Kidney capillary endothelial cell (primary cell): ENCODE measurements around the gene KRT12.

Source experiments
- DNase-seq: peaks from one replicate; pipeline ENCODE4 v3.0.0-alpha.2; 2018; ENCODE audit warnings: low spot score

KRT12 gene

DNA sequence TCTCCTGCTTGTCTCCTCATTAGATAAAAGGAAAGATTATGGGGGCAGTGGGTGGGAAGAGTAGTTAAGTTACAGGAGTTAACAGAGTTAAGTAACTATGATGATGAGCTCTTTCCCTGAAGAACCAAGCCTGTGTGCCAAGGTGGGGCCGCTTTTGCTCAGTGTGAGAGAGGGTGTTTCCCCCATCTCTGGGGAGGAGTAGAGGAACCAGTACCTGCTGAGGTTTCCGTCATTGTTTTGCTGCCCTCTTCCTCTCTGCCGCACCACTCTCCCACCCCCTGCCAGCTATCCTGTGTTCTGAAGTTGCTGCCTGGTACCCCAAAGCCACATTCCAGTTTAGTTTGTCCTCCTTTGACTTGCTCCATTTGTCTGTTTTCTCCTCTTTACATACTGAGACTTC lies 23.8 kb downstream of the KRT12 start:
- no peak for DNase-seq

DNA sequence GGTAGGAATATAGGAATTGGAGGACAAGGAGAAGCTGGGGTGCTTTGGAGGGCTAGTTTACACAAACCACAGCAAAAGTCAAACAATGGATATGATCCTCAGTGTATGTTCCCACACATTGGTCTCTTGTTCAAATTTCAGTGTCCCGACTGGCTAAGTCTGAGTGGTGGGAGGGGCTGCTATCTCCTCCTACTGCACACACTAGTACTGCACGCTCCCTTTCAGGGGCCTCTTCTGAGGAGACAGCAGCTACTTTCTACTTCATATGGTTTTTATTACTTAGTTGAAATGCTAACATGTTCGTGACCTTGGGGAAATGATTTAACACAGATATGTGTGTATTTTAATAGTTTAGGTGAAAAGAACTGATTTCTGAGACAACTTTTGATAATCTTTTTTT lies 25.8 kb downstream of the KRT12 start:
- DNase-seq = no peak

DNA sequence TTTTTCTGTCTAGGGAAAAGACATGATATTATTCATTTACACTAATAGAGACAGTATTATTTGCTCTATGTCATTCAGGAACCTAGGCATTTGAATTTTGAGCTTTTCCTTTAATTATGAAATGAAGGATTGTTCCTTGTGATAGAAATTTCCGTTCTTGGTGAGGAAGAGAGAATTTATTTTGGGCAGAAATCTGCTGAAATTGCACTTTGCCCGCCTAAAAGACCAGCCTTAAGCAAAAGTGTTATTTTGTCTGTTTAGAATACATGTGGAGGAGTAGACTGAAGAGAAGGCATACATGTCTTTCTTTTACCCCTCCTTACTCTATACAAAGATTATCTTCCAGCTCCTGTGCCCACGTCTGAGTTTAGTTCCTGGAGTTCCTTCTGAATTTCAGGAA lies 27.8 kb downstream of the KRT12 start:
- no peak for DNase-seq

DNA sequence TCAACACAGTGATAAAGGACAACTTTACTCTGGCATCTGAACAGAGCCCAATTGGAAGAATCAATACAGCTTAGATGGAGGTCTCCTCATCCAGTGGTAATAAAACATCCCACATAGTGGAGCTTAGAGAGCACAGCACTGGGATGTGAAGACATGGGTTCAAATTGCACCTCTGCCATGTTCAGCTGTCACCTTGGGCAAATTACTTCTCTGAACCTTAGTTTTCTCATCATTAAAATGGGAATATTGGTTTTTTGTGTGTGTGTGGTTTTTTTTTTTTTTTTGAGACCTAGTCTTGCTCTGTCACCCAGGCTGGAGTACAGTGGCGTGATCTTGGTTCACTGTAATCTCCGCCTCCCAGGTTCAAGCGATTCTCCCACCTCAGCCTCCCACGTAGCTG lies 31.0 kb downstream of the KRT12 start:
- DNase-seq = no peak

DNA sequence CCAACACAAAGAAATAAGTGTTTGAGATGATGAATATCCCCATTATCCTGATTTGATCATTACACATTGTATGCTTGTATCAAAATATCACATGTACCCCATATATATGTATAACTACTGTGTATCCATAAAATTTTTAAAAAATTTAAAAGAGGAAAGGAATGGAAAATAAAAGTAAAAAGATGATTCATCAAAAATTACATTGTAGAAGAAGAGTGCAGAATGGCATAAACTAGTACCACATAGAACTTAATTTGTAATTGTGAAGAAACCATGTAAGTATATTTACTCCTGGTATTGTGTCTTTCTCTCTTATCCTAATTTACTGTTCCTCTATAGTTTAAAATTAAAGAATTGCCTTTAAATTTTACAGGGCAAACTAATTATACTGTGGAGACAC lies 33.1 kb downstream of the KRT12 start:
- no peak for DNase-seq

DNA sequence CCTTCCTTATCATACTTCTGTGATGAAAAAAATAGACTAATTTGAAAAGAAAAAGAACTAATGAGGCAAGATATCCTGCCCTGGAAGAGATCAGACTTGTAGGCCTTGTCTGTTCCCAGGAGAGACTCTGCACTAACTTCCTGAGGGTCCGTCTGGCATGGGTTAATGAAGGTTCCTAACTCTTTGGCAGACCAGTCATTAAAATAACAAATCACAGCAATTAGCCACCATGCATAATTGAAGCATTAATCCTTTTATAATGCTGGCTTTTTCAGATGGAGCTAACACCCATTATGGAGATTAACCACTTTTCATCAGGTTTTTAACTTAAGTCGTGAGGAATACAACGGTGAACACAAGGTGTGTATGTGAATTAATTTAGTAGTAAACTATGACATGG lies 34.2 kb downstream of the KRT12 start:
- DNase-seq = no peak

DNA sequence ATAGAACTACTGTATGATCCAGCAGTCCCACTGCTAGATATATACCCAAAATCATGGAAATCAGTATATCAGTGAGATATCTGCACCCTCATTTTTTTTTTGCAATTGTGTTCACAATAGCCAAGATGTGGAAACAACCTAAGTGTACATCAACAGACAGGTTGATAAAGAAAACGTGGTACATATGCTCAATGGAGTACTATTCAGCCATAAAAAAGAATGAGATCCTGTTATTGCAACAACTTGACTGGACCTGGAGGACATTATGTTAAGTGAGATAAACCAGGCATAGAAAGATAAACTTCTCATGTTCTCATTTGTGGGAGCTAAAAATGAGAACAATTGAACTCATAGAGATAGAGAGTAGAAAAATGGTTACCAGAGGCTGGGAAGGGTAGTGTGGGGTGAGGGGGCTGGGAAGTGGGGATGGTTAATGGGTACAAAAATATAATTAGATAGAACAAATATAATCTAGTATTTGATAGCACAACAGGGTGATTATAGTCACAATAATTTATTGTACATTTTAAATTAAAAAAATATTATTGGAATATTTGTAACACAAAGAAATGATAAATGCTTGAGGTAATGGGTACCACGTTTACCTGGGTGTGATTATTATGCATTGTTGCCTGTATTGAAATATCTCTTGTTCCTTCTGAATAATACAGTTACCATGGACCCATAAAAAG lies 36.8 kb downstream of the KRT12 start:
- no peak for DNase-seq

DNA sequence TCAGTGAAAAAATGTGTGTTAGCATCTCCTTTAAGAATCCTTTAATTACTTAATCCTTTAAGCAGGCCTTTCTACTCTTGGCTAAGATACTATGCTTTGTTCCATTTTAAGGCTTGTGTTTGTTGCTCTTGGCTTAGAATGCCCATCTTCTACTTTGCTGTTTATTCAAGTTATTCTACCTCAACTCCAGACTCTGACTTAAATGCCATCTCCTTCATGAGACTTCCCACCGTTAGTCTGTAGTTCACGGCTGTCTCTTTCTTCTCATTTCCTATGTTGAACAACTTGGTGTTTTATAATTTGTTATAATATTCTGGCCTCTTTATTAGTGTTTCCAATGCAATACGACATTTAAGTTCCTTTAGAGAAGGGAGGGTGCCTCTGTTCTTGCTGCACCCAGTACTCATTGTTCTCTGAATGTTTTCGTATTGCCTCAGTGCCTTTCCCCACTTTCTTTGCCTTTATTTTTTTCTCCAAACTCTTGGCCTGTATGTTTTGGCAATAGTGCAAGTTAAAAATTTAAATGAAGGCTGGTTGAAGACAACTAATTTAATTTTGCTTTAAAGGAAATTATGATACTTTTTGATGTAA lies 38.5 kb downstream of the KRT12 start:
- DNase-seq = no peak

DNA sequence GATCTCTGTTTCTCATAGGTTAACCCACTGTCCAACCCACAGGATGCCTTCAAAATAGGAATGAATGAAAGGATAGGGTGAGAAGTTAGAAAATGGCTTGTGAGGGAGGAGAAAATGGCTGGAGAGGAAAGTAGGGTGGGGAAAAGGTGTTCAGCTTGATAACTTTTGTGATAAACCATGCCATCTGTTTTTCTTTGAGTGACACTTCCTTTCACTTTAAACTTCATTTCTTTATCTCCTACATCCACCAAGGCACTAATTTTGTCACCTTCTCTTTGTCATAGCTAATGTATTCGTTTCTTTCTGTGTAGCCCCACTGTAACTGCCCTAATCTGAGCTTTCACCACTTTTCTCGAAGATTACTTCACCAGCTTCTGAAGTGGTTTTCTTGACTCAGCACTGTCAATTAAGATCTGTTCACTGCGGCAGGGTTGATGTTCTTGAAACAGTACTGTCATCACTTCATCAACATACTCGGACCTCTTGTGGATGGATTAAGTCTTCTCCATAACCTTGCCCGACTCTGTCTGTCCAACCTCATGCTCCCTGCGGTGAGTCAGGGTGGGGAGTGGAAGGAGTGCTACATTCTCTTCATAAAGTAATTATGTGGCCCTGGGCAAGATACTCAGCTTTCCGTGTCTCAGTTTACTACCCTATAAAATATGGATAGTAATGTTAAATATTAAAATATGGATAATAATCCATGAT lies 39.1 kb downstream of the KRT12 start:
- DNase-seq = no peak

DNA sequence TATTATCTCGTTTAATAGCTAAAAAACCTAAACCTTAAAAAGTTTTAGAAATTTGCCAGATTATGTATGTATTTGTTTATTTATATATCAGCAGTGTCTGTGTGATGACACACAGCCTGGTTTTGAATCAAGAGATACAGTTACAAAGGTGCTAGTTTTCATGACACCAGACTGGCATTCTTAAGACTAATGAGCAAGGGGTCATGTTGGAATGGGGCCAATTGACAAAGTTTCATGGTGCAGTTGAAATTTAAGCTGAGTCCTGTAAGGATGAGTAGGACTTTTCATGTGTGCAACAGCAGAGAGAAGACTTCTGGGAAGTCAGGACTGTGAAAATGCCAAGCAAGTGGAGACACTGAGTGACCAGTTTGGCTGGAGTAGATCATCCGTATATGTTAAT lies 41.4 kb downstream of the KRT12 start:
- no peak for DNase-seq

DNA sequence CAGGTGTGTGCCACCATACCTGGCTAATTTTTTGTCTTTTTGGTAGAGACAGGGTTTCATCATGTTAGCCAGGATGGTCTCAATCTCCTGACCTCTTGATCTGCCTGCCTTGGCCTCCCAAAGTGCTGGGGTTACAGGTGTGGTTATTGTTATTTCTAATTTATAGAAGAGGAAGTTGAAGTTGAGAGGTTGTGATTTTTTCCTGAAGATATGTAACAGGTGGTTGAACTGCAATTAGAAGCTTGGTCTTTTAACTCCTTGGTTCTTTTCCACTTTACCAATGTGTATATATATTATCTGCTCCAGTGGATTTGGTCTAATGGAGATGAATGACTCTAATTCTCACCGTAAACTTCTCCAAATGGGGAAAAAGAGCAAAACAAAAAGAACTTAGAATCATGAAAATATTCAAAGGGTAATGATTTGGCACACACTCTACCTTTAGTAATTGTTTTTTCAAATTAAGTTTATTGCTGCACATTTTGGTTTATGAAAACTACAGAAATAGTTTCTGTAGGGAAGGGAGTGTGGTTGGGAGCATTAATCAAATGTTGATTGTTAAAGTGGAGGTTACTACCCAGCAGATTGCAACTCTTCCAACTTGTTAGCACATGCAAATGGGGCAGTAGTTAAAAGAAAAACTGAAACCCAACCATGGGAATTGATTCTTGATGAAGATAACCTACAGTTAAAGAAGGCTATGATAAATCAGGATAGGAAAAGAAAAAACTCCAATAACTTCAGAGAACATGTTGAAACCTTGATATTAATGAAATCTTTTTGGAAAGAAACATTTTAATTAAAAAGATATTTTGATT lies 42.8 kb downstream of the KRT12 start:
- DNase-seq = no peak

DNA sequence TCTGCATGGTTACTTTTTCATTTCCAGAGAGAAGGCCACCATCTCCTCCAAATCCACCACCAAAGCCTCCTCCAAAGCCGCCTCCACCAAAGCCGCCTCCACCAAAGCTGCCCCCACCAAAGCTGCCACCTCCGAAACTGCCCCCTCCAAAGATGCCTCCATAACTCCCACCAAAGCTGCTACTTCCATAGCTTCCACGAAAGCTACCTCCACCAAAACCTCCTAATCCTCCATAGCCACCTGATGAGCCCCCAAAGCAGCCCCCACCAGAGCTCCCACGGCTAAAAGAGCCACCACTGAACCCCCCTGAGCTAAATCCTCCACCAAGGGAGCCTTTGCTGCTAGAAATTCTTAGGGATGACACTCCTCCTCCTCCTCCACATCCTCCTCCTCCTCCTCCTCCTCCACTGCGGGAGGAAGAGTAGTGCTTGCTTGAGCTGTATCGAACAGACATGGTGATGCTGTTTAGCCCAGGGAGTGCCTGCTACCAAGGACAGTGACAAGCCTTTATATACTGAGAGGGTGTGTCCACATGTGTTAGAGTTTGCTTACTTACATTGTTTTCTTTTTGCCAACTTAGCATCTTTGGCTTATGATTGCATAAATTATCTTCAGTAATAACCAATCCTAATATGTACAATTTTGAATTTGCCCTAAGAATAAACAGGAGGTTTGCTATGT lies 44.8 kb downstream of the KRT12 start, which contains the start of gene KRT10:
Gene KRT10, minus strand, starts transcription at position 483 of the 681 bp plus-strand sequence. Its CDS starts 29 bp downstream, at position 454.
- no peak for DNase-seq

DNA sequence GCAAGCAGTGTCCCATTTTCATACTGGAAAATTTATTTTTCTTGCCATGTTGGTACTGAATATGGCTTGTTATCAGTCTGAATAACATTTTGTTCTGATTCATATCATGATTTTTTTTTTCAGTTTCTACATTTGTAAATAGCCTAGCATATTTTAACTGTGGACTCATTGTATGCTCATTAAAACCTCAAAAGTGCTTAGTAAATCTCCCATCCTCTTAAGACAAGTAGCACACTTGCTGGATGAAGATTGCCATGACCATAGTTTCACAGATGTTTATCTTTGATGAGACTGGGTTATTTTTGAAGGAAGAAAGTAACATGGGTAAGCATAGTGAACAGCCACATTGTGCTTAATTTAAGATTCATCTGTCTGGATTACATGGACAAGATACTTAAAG lies 45.5 kb downstream of the KRT12 start:
- no peak for DNase-seq

DNA sequence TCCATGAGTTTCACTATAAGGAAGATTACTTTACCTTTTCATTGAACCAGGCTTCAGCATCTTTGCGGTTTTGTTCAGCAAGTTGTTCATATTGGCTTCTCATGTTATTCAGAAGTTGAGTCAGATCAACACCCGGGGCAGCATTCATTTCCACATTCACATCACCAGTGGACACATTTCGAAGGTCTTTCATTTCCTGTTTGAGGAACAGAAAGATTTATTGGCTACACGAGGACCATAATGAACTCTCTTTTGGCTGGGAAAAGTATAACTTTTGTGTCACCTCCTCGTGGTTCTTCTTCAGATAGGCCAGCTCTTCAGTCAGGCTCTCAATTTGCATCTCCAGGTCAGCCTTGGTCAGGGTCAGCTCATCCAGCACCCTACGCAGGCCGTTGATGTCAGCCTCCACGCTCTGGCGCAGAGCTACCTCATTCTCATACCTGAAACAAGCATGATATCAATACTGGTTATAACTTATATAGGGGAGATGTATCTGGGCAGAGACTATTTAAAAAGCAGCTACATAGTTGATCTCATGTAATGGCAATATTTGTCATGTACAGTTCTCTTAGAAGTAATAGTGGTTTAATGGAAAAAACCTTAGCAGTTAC lies 46.7 kb downstream of the KRT12 start:
- no peak for DNase-seq

DNA sequence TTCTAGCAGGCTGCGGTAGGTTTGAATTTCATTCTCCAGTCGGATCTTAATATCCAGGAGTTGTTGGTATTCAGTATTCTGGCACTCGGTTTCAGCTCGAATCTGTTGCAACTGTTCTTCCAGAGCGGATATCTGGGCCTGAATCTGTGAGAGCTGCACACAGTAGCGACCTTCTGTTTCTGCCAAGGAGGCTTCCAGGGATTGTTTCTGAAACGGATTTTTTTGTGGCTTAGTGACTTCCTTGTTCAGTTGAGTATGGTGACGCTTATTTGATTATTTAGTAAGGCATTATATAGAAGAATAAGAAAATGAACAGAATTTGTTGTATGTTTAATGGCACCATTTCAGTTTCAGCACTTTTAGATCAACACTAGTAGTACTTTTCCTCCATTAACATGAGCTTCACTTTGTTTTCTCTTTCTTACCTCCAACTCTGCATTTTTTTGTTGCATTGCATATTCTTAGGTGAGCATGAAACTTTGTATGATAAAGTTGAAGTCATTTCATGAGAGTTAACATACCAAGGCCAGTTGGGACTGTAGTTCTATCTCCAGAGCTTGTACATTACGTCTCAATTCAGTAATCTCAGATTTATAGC lies 47.4 kb downstream of the KRT12 start:
- DNase-seq = peak; percentile 9

DNA sequence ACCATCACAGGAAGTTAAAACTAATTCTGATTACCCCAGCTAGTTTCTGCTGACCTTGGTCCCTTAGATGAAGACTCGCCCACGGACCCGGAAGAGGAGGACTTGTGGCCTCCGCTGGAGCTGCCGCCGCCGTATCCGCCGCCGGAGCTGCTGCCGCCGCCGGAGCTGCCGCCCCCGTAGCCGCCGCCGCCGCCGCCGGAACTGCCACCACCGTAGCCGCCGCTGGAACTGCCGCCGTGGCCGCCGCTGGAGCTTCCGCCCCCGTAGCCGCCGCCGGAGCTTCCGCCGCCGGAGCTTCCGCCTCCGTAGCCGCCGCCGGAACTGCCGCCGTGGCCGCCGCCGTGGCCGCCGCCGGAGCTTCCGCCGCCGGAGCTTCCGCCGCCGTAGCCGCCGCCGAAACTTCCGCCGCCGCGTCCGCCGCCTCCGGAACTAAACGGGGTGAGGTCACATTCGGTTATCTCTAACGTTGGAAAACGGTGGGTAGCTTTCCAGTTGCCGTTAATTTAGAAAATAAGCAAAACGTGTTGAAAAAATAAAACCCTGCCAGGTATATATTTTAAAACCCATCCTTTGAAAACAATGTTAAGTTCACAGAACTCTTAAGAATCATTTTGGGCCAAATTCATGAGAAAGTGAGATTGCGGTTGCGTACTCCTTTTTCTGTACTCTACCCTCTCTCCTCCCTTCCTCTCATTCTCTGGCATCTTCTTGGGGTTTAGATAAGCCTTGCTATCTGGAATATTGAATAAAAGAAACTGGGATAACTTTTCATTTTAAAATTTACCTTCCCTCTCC lies 48.1 kb downstream of the KRT12 start:
- DNase-seq = peak; percentile 59

DNA sequence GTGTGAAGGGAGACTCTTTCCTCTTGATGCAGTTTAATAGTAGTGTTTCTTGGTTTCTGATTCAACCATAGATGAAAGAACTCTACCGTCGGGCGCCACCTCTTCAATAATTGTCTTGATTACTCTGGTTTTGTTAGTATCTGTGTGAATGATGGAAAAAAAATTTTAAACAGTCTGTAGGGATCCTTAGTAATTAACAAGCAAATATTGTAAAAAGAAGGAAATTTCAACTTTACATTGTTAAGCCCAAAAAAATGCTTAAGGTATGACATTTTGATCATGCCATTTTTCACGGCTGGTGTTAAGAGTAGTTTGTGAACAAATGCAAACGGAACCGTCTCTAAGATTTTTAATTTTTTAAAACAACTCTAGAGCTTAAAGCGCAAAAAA lies 48.7 kb downstream of the KRT12 start:
- DNase-seq = no peak

DNA sequence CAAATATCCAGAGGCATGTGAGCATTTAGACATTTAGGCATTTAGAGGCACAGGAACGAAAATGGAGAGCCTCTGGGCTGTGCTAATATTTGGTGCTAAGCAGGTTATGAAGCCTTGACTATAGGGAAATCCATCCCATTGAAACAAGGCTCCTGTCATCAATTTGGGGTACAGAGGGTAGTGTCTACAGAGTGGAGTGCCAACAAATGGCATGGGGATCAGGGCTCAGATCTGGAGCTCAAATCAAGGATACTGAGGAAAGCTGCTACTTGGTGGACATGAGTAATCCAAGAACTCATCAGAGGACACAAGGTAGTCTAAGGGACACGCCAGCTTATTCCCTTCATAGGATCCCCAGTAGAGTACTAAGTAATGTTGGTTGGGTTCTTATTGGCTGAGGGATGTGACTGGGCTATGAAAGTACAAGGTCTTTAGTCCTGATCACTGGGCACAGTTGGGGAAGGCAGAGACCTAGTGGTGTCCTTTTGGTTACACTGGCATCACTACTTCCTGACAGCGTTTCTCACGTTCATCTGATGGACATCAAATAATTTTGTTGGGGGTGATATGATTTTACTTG lies 49.8 kb downstream of the KRT12 start:
- no peak for DNase-seq

DNA sequence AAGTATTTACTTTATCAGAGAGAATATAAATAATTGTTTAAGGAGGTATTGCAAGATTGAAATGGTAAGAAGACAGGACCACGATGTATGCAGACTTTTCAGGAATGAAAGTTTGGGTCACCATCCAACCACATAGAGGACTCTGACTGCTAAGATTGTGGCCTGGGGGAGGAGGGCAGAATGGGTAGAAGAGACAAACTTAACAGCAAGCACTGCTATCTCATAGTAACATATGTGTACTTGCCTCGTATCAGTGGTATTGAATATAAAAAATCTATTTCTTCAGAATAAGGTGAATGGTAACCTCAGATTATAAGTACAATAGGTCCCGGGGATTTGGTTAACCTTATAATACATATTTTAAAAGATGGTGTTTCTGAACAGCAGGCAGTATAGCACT lies 50.5 kb downstream of the KRT12 start:
- DNase-seq = no peak

DNA sequence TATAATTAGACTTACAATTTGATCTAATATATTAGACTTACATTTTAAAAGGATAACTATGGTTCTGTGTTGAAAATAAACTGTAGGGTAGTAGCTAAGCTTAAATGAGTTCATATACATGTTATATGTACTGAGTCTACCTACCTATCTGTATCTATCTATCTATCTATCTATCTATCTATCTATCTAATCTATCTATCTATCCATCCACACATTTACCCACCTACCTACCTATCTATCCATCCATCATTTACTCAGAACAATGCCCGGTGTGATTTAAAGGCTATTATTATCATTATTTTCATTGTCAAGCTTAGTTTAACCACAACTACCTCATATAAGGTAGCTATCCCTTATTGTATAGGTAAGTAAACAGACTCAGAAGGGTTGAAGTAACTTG lies 51.6 kb downstream of the KRT12 start:
- DNase-seq = no peak
